H4 (cell line): ENCODE data around the gene LRIT2. TPM values are rescaled to one million over a fixed set of nuclear protein-coding genes. Genes with fewer than 3 reads are reported as not detected.
"Not testable (repeated sequence)": the region's sequence is repeated elsewhere in the genome, so short reads cannot be mapped to it uniquely, and the experiment has no call there.

Source experiments
- DNase-seq: peaks from one replicate; pipeline ENCODE4 v3.0.0-alpha.2; 2015; ENCODE audit warnings: low spot score
- total RNA-seq: library from RNA; depleted of rRNA; stranded (reverse); fragments of >200 nt; shearing (Covaris generic); gene quantifications from 2 replicates; pipeline ENCODE4 v1.2.3, GENCODE V29; 2014; rRNA removed

Gene LRIT2
- total RNA-seq, 1 experiment from 2014 or later = not detected

DNA sequence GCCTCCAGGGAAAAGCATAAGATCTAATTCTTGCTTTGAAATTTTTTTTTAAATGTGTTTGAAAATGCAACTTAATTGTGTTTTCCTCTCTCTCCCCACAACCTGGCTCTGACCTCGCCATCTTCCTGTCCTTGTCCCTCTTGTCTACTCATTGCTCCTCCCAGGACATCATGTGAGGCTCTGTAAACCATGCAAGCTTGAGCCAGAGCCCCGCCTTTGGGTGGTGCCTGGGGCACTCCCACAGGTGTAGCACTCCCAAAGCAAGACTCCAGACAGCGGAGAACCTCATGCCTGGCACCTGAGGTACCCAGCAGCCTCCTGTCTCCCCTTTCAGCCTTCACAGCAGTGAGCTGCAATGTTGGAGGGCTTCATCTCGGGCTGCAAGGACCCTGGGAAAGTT lies 40.8 kb downstream of the LRIT2 start:
- DNase-seq = no peak

DNA sequence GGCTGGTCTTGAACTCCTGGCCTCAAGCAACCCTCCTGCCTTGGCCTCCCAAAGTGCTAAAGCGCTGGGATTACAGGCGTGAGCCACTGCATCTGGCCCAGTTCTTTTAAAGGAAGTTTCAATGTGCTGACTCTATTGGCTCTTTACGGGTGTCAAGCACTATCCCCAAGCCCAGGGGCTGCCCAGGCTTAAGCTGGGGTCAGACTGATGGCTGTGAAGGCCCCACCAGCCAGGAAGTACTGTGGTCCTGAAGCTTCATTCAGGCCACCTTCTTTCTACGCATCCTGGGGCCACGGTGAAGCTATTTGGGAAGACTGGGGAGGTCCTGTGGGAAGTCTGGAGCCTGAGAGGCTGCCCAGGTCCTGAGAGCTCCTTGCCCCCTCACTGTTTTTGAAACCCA lies 43.7 kb downstream of the LRIT2 start:
- no peak for DNase-seq

- DNase-seq = not testable (repeated sequence)
These were observed 45.0 kb downstream of the LRIT2 start for GRCh38 chr10:84180386-84180785.

GRCh38 chr10:84179059-84179710 lies 46.2 kb downstream of the LRIT2 start:
- DNase-seq = peak; percentile 27

DNA sequence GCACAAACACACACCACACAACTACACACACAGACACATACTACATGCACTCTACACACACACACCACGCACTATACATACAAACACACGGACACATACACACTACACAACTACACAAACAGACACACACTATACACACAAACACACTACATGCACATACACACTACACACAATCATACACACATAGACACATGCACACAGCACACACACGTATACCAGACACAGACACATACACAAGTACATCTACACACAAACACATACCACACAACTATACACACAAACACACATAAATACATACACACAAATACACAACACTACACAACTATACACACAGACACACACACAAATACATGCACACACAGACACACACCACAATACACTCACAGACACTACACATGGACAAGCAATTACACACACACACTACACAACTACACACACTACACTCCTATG lies 47.2 kb downstream of the LRIT2 start:
- DNase-seq = no peak

GRCh38 chr10:84177541-84178141 lies 47.7 kb downstream of the LRIT2 start:
- no peak for DNase-seq

DNA sequence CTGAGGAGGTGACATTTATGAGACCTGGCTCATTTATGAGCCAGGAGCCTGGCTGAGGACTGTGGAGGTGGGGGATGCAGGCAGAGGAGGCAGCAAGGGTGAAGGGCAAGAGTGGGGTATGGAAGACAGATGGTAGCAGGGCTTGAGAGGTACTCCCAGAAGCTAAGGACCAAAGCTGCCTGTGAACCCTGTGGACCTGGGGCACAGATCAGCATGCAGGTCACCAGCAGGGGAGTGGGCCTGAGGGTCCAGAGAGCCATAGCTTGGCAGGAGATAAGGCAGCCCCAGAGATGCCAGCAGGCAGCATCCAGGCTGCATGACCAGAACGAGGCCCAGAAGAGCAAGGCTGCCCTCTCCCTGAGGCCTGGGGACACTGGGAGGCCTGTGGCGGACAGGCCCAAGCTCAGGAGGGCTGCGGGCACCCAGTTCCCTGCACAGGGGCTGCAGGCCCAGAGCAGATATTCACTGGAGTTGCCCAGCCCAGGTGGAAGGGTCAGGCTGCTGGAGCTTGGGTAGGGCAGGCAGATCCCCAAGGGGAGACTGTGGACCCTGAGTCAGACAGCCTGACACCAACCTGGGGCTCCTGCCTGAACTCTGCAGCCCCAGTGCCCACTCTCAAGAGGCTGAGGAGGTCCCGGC lies 48.4 kb downstream of the LRIT2 start:
- DNase-seq = no peak

- no peak for DNase-seq
These were observed 49.0 kb downstream of the LRIT2 start for GRCh38 chr10:84176351-84176750.

- no peak for DNase-seq
These were observed 49.9 kb downstream of the LRIT2 start for GRCh38 chr10:84175436-84175835.

GRCh38 chr10:84173501-84173929 lies 51.8 kb downstream of the LRIT2 start, which contains the start of gene GPR15LG:
GPR15LG (plus strand) TSS chr10:84173801; CDS start chr10:84173852, 51 bp downstream.
- no peak for DNase-seq

- no peak for DNase-seq
These were observed 52.6 kb downstream of the LRIT2 start for GRCh38 chr10:84172467-84173356.

- not testable (repeated sequence) for DNase-seq
These were observed 53.5 kb downstream of the LRIT2 start for GRCh38 chr10:84171700-84172466.

- not testable (repeated sequence) for DNase-seq
These were observed 54.1 kb downstream of the LRIT2 start for GRCh38 chr10:84171237-84171636.

Other genes starting within 250 kb of the LRIT2 start
- 260 TPM in 2 replicates for gene GHITM, start 86.0 kb downstream of the LRIT2 start, total RNA-seq
- not detected in 2 replicates for gene GPR15LG, start 51.7 kb downstream of the LRIT2 start, total RNA-seq
- gene CDHR1, start 31.0 kb downstream of the LRIT2 start, total RNA-seq = 0.29 and 0.37 TPM in 2 replicates
- gene LRIT1, start 16.0 kb upstream of the LRIT2 start, total RNA-seq = not detected in 2 replicates
- not detected in 2 replicates for gene RGR, start 19.5 kb upstream of the LRIT2 start, total RNA-seq
- gene CCSER2, start 103.0 kb upstream of the LRIT2 start, total RNA-seq = 8.2 and 16.1 TPM in 2 replicates